NCI-H2171 (cell line): ENCODE measurements around the gene KDM4C.
A peak's percentile ranks its signal among the peaks of the same experiment; 100 is the strongest.
"Not testable (repeated sequence)": the region's sequence is repeated elsewhere in the genome, so short reads cannot be mapped to it uniquely, and the experiment has no call there.

Source experiments
- DNase-seq: peaks from one replicate; lab custom pipeline; 2025; lab: John Stamatoyannopoulos, UW

Gene KDM4C

GRCh38 chr9:7171396-7172153, 413.8 kb downstream of the KDM4C start:
- DNase-seq: no peak

GRCh38 chr9:7172154-7173115, 414.7 kb downstream of the KDM4C start:
- no peak for DNase-seq

- no peak for DNase-seq
Measured at GRCh38 chr9:7173139-7173538, 415.4 kb downstream of the KDM4C start.

GRCh38 chr9:7174301-7174700, 416.5 kb downstream of the KDM4C start:
- no peak for DNase-seq

- no peak for DNase-seq
Measured at GRCh38 chr9:7174884-7175283, 417.1 kb downstream of the KDM4C start.

- DNase-seq: no peak
Measured at GRCh38 chr9:7176561-7176960, 418.8 kb downstream of the KDM4C start.

GRCh38 chr9:7177383-7177782, 419.6 kb downstream of the KDM4C start:
- DNase-seq: no peak

- no peak for DNase-seq
Measured at GRCh38 chr9:7178729-7179128, 421.0 kb downstream of the KDM4C start.

GRCh38 chr9:7180247-7180646, 422.5 kb downstream of the KDM4C start:
- DNase-seq: no peak

- DNase-seq: not testable (repeated sequence)
Measured at GRCh38 chr9:7183139-7183538, 425.4 kb downstream of the KDM4C start.

GRCh38 chr9:7185612-7186011, 427.8 kb downstream of the KDM4C start:
- no peak for DNase-seq

- no peak for DNase-seq
Measured at GRCh38 chr9:7186175-7186574, 428.4 kb downstream of the KDM4C start.

GRCh38 chr9:7192266-7192665, 434.5 kb downstream of the KDM4C start:
- no peak for DNase-seq

- DNase-seq: no peak
Measured at GRCh38 chr9:7195526-7195925, 437.8 kb downstream of the KDM4C start.

- no peak for DNase-seq
Measured at GRCh38 chr9:7196467-7196866, 438.7 kb downstream of the KDM4C start.

- peak; percentile 12 for DNase-seq
Measured at GRCh38 chr9:7201196-7201595, 443.4 kb downstream of the KDM4C start.

GRCh38 chr9:7205806-7206205, 448.0 kb downstream of the KDM4C start:
- no peak for DNase-seq

- no peak for DNase-seq
Measured at GRCh38 chr9:7206221-7206758, 448.5 kb downstream of the KDM4C start.

- DNase-seq: no peak
Measured at GRCh38 chr9:7209016-7209715, 451.4 kb downstream of the KDM4C start.

- DNase-seq: no peak
Measured at GRCh38 chr9:7209990-7210389, 452.2 kb downstream of the KDM4C start.

GRCh38 chr9:7210854-7211637, 453.3 kb downstream of the KDM4C start:
- DNase-seq: no peak
